NCI-H748 treated with DMSO at 0.1 percent for 48 hours (cell line): ENCODE measurements around the gene CST1.
"Not testable (repeated sequence)": the region's sequence is repeated elsewhere in the genome, so short reads cannot be mapped to it uniquely, and the experiment has no call there.

ENCODE experiments used
- DNase-seq: peaks from one replicate; lab custom pipeline; 2025; lab: John Stamatoyannopoulos, UW

The CST1 gene

DNA sequence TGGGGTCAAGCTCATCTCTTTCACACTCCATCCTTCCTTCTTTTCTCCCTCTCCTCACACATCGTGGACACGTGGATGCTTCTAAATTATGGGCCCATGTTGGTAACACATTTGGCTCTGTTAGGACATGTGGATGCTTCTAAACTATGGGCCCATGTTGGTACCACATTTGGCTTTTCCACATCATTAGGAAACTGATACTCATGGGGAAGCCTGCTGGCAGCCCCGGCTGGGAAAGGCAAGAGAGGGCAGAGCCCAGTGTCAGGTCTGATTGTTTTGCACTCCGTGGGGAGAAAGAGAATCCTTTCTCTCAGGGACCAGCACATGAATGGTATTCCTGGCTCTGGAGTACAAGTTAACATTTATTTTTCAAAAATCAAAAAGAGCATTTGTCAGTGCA lies 4.0 kb upstream of the CST1 start:
- no peak for DNase-seq

DNA sequence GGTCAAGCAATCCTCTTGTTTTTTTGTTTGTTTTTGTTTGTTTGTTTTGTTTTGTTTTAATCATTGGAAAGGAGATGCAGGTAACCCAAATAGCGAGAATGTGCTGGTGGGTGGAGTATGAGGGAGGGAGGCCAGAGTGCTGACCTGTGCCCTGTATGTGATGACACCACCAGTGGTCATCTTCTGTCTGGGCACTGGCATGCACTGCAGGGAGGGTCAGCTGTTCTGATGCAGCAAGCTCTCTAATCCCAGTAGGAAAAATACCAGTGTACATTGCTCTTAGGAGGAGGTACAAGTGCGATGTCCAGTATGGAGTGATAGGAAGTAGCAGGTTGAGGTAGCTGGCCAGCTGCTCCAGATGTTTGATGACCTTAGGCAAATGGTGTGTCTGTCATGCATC lies 2.9 kb upstream of the CST1 start:
- DNase-seq, result no peak

DNA sequence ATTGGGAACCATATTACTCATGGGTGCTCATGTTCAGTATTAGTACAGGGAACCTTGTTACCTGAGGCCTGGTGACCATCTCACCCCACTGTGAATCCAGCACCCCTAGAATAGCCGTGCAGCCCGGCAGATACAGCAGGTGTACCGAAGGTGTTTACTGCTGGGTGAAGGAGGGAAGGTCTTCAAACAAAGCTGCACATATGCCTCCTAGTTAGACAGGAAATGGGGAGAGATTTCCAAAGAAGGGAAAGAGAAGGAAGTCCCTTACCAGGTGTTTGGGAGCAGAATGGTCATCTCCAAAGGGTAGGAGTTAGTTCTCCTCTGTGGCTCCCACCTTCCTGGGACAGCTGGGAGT lies 2.4 kb upstream of the CST1 start:
- no peak for DNase-seq

DNA sequence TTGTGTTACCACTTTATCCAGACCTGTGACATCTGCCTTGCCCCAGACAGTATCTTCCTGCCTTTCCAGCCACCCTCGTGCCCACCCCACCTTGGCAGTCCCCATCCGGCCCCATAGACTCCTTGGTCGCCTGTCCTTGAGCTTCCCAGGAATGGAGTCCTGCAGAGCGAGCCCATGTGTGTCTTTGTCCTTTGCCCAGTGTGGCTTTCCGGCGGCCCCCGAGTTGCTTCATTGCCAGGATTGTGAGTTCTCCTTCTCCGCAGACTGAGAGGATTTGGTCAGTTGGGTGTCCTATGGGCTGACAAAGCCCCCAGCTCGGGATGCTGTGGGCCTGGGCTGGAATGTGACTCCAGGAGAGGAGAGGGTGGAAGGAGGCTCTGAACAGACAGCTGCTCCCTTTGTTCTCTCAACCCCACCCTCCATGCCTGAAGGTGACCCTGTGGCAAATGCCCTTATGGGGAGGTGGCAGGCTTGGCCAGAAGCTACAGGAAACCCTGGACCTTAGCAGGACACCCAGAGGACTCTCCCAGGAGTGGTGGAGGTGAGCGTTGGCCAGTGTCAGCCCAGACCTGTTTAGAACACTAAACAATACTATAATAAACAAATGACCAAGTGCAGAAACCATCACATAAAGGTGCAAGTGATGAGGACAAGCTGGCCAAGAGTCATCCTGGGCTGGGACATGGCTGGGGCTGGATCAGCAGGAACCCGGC lies 1.9 kb upstream of the CST1 start:
- no peak for DNase-seq

DNA sequence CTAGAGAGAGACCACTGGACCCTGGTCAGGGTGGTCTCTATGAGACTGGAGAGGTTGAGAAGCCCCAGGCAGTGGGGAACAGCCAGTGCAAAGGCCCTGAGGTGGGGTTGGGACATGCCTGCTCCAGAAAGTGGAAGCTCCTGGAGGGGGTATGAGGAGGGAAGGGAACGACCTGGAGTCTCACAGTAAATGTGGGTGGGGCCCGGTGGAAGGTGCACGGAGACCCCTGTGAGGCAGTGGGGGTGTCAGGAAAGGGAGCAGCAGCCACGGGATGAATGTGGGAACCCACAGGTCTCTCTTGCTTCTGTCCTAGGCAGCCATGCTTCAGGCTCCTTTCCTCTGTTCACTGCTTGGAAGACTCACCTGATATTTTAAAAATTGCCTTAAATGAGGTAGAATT lies 1.3 kb upstream of the CST1 start:
- DNase-seq, result no peak

DNA sequence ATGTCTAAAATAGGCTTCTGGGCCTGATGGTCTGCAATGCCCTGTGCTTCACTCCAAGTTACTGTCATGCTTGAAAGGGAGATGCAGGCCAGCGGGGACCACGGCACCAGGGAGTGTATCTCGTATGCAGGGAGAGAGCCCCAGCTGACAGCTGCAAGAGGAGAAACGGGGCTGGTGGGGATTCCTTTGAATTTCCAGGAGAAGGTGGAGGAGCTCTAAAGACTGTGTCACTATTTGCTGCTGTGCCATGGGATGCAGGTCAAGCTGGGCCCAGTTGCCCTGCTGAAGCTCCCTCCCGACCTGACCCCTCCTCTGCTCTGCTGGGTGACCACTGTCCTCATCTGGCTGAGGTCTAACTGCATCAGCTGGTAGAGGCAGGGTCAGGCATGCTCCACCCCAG lies 989 bp downstream of the CST1 start:
- DNase-seq, result no peak

DNA sequence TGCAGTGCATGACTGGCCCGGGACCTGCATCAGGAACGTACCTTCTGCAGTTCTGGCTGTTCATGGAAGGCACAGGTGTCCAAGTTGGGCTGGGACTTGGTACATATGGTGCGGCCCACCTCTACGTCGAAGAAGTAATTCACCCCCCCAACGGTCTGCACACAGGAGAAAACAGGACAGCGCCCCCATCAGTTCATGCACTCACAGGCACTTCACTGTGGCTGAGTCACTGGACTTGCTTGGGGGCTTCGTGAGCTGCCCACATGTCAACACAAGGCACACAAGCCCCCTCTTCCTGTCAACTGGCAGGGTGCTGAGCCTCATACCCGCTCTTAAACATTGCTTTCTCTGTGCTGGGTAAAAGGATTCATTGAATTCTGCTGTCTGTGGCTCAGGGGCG lies 1.8 kb downstream of the CST1 start:
- not testable (repeated sequence) for DNase-seq

DNA sequence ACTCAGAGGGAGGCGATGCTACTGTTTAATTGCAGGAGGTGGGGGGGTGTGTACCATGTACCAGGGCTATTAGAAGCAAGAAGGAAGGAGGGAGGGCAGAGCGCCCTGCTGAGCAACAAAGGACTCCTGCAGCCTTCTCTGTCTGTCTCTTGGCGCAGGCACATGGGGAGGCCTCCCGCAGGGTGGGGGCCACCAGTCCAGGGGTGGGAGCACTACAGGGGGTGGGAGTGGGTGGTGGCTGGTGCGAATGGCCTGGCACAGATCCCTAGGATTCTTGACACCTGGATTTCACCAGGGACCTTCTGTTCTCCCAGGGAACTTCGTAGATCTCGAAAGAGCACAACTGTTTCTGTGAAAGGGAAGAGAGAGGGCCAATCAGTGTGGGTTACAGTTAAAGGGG lies 3.2 kb downstream of the CST1 start:
- not testable (repeated sequence) for DNase-seq

DNA sequence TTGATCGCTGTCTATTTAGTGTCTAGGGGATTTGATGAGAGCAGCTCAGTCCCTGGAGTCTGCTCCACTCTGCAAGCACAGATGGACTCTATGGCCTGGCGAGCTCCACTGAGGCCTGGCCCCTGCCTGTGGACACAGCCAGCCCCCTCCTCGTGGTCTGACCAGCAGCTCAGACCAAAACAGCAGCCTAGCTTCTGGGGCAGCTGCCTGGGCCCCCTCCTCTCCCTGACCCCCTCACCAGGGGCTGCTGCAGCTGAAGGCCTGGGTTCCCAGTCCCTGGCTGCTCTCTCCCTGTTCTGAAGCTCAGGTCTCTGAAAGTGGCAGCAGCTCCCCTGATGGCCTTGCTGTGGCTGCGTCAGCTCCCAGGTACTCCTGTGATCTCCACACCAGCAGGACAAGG lies 3.6 kb downstream of the CST1 start:
- DNase-seq, result not testable (repeated sequence)

DNA sequence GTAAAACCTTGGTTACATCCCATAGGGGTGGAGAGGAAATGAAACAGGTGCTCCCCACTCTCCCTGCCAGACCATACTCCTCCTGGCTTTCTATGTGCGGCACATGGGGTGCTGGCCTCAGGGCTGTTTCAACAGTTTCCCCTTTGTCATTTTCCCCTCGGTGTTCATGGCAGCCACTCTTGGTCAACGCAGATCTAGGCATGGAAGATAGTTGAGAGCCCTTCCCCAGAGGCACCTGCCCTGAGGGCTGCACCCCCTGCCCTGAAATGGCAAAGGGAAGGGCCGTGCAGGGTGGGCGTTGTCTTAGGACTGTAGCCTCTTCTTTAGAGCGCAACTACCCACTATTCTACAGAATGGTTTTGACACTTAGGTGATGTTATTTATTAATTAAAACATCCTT lies 4.4 kb downstream of the CST1 start:
- no peak for DNase-seq

DNA sequence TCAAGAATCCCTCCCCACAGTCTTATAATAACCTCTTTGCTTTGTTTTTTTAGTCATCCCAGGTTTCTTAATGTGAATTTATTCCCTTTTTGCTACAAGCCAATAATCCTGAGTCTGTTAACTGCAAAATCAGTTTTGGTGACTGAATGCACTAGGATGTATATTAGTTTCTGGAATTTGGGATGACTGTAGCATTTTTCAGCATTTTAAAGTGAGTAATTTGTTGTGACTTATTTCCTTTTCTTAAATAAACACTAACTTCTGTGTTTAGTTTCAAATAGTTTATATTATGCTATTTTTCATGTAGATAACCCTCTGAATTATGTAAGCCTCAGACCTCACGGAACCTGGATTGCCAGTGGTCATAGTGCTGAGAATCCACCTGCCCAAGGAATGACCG lies 5.5 kb downstream of the CST1 start:
- DNase-seq, result no peak

DNA sequence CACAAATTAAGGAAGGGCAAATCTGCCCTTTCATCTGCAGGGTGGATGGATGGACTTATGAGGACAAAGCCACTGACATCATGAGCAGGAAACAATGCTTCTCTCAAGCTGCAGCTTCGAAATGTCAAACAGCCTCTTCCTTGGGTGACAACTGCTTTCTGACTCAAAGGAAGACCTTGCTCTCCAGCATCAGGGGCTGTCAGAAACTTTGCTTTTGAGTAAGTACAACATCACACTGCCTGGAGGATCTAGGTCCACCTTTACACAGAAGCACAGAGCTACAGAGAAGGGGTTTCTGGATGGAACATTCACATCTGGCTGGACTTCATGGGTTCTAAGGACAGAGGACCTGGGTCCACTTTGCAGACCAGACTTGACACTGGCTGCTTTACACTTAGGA lies 5.9 kb downstream of the CST1 start:
- DNase-seq, result no peak

DNA sequence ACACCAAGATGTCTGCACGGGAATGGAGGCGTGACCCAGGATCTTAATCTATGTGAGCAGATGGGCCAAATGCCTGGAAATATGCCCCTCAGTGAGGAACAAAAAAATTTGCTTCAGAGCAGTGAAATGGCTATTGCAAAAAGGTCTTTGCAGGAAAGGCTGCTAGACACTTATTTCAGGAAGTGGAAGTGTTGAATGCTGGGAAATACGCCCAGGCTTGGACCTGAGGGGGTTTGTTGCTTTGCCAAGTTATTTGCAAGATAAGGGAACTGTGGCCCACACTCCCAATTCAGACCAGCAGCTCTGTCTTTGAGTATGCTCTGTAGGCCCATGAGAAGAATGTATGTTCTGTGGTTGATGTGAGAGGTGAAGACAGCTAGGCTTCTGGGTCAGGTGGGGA lies 15.3 kb downstream of the CST1 start:
- not testable (repeated sequence) for DNase-seq

DNA sequence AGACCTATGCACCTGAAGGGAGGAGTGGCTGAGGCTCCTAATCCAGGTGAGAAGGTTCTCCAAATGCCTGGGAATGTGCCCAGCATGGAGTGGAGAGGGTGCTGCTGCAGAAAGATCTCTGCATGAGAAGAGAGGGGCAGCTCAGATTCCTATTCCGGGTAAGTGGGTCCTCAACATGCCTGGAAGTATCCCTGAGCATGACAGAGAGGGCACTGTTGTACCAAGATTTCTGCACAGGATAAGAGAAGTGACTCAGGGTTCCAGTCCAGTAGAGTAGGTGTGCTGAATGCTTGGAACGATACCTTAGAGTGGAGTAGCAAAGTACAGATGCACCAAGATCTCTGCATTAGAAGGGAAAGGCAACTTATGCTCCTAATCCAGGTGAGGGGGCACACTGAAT lies 15.8 kb downstream of the CST1 start:
- DNase-seq, result not testable (repeated sequence)

DNA sequence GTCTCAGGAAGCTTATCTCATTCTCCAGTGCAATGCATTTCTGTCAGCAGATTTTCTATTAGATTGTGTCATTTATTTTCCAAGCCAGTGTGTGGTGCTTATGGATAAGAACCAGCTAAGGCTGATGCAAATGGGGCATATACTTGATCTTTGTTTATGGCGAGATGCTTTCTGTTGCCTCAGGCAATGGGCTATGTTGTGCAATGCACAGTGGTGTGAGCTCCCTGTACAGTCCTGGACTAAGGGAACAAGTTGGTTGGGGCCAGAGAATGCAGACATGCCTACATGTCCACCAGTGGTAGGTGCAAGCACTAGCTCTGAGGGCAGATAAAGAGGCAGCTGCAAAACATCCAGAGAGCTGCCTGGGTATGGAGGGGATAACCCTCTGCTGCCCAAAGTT lies 16.3 kb downstream of the CST1 start:
- not testable (repeated sequence) for DNase-seq

DNA sequence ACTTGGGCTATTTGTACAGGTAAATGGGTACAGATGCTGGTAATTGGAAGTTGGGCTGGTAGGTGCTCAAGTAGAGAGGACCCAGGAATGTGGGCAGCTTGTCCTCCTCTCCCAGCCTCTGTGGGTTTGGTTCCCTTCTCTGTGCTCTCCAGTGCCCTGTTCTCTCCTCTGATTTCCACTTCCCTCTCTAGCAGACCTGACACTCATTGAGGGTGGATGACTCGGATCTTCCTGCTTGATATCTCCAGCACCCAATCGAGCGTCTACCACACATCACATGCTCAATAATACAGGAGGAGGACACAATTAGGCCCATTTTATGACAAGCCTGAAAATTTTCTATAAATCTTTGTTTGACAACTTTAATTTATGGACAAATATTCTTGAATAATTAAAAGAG lies 23.7 kb downstream of the CST1 start:
- DNase-seq, result no peak

DNA sequence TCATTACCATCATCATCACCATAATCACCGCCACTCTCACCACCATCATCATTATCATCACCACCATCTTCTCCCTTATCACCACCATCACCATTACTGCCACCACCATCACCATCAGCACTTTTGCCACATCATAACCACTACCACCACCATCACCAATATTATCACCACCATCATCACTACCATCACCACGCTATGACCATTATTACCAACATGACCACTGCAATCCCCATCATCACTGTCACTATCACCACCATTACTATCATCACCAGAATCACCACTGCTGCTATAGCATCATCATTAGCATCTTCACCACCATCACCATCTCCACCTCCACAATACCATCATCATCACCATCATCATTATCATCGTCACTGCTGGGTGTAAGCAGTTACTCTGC lies 25.6 kb downstream of the CST1 start:
- DNase-seq, result no peak

DNA sequence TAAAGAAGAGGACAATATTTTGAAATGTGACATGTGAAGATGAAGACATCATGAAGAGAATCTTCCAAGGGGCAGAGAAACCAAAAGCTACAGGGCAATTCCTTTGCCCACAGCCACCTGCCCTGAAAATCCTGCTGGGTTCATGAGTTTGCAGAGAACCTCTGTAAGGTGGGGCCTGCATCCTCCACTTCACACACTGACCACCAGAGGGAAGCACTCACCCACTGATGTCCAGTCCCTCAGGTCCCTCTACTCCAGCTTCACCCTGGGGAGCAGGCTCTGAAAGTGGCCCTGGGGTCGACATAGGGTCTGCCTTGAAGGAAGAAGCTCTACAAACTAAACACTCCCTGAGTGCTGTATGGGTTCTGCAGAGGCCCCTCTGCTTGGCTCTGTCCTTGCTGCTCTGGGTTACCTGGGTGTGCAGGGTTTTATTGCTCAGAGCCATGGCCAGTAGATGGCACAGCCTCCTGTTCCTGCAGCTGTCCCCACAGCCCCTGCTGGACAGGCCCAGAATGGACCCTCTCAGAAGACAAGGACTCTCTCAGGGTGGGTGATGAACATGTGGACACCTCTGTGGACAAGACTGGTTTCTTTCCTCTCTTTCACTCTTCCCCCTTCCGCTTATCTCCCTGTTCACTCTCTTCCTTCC lies 27.0 kb downstream of the CST1 start:
- not testable (repeated sequence) for DNase-seq

DNA sequence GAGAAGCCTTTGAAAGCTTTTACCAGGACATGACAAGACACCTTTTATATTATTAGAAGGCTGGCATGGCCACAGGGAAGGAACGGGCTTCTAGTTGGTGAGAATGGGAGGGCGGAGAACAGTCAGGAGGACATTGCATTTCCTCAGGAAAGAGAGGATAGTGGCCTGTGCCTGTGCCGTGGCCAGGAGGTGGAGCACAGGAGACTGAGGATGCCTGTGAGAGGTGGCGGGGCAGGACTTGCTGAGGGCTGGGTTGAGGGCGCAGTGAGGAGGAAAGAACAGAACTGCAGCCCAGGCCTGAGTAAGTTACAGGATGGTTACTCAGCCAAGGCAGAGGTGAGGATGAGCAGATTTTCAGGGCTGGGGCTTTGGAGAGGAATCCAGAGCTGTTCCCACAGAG lies 27.9 kb downstream of the CST1 start:
- DNase-seq, result not testable (repeated sequence)

DNA sequence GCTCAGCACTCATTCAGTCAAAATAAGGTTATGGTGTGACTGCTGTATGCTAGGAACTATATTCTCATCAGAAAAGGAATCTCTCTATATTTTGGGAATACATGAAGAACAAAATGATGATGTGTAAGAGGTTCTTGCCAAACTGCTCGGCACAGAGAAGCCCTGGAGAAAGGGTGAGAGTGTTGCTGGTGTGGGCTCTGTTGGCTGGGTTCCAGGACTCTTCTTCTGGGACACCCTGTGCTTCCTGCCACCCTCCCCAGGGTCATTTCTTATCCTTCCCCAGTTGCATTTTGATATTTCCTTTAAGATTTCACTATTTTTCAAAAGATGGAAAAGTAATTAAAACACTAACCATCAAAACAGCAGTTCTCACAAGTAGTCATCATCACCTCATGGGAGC lies 28.8 kb downstream of the CST1 start:
- DNase-seq, result no peak

DNA sequence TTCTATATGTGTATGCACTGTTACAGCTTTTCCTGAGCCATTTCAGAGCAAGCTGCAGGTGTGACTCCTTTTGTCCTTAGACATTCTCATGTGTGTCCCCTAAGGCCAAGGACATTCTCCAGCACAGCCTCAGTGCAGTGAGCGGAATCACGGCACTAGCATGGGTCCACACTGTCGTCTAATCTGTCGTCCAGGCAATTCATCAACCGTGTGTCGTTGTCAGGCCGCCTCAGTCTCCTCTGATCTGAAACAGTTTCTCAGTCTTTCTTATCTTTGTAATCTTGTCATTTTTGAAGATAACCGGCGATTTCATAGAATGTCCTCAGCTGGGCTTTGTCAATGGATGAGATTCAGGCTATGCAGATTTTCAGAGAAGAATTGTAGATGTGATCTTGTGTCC lies 31.4 kb downstream of the CST1 start:
- DNase-seq, result not testable (repeated sequence)

DNA sequence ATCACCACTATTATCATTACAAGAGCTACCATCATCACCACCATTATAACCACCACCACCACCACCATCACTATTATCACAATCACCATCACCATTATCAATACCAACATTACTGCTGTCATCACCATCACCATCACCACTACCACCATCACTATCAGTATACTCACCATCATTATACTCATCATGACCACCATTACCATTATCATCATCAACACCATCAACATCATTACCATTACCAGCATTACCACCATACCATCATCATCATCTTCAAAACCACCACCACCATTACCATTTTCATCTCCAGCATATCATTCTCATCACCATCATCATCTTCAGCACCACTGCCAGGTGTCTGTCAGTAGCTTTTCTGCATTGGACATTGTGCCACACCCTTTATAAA lies 39.0 kb downstream of the CST1 start:
- DNase-seq, result not testable (repeated sequence)

DNA sequence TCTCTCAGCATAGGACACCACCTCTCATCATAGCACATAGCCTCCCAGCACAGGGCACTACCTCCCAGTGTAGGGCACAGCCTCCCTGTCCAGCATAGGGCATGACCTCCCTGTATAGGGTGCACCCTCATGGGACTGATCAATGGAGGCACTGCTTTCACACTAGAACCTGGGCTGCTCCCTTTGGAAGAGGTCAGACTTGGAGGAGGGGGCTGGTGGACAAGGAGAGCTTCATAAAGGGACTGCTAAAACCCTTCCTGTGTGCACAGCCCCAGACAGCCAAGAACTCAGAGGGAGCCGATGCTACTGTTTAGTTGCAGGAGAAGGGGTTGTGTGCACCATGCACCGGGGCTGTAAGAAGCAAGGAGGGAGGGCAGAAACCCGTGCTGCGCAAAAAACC lies 40.0 kb downstream of the CST1 start:
- DNase-seq, result no peak

DNA sequence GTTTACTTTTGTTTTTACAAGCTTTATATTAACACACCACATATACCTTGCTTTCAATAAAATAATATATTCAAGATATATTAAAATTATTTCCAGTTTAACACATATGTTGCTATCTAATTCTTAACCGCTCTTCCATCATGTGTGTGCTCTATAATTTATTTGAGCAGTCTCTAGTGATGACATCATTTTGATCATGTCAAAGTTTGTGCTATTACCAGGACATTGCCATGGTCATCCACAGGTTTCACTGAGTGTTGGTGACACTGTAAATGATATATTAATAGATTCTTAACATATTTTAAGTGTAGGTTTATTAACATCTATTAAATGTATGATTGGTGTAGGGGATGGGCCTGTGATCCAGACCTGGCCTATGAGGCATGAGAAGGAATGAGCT lies 44.8 kb downstream of the CST1 start:
- DNase-seq, result no peak
